VCaP (cell line): ENCODE data around the gene IGF2BP3.

Experiments used
- H3K27ac ChIP-seq: fragments of 450-650 bp; 2 replicates; pipeline ENCODE4 v1.5.1; 2017
- TF ChIP-seq, protein P1 (sequence below): fragments of 450-650 bp; conservative IDR thresholded peaks from 2 replicates; pipeline ENCODE4 v1.5.1; 2017; ENCODE audit warnings: mild to moderate bottlenecking, moderate library complexity

Gene IGF2BP3

DNA sequence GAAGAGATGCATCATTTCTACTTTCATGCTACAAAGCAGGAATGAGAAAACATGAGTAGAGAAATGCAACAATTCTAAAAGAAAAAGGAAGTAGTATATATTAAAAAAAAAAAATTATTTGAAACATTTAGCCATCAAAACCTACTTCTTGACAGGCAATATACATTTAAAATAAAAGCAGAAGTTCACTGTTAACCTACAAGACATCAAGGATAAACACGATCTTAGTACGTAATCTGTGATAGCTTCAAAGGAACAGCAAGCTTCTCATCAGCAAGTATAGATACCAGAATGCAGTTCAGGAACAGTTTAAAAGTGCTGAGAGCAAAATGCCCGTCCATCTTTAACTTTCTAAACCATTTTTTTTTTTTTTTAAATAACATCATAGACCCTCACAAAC lies 134.2 kb downstream of the IGF2BP3 start:
- H3K27ac ChIP-seq = no peak overlapping the region
- TF ChIP-seq, protein P1, sequence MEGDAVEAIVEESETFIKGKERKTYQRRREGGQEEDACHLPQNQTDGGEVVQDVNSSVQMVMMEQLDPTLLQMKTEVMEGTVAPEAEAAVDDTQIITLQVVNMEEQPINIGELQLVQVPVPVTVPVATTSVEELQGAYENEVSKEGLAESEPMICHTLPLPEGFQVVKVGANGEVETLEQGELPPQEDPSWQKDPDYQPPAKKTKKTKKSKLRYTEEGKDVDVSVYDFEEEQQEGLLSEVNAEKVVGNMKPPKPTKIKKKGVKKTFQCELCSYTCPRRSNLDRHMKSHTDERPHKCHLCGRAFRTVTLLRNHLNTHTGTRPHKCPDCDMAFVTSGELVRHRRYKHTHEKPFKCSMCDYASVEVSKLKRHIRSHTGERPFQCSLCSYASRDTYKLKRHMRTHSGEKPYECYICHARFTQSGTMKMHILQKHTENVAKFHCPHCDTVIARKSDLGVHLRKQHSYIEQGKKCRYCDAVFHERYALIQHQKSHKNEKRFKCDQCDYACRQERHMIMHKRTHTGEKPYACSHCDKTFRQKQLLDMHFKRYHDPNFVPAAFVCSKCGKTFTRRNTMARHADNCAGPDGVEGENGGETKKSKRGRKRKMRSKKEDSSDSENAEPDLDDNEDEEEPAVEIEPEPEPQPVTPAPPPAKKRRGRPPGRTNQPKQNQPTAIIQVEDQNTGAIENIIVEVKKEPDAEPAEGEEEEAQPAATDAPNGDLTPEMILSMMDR = no peak

DNA sequence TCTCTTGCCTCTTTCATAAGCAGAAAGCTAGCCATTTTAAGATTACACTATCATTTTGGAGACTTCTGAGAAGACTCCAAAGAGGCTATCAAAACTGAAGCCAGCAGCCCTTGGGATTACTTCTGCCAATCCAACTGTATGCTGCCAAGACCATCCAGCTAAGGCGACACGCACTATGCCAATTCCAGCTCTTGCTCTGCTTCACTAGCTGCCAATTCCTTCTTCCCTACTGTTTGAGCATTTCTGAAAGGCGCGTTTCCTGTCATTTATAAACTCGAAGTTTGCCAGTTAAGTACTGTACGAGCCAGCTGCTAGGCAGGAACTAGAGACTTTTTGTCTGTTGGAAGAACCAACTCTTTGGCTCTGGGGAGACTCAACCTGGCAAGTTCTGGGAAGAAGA lies 134.7 kb downstream of the IGF2BP3 start:
- TF ChIP-seq, protein P1 = no peak
- no peak overlapping the region for H3K27ac ChIP-seq

DNA sequence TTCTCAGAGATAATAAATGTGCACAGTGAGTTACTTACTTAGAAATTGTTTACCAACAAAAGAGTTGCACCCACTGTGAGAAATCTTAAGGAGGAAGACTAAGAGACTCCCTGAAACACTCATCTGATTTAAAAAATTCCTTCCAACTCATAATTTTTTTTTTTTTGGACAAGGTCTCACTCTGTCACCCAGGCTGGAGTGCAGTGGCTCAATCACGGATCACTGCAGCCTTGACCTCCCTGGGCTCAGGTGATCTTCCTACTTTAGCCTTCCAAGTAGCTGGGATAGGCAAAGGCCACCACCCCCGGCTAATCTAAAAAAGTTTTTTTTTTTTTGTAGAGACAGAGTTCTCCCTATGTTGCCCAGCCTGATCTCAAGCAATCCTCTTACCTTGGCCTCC lies 135.2 kb downstream of the IGF2BP3 start:
- H3K27ac ChIP-seq = no peak overlapping the region
- TF ChIP-seq, protein P1 = no peak

DNA sequence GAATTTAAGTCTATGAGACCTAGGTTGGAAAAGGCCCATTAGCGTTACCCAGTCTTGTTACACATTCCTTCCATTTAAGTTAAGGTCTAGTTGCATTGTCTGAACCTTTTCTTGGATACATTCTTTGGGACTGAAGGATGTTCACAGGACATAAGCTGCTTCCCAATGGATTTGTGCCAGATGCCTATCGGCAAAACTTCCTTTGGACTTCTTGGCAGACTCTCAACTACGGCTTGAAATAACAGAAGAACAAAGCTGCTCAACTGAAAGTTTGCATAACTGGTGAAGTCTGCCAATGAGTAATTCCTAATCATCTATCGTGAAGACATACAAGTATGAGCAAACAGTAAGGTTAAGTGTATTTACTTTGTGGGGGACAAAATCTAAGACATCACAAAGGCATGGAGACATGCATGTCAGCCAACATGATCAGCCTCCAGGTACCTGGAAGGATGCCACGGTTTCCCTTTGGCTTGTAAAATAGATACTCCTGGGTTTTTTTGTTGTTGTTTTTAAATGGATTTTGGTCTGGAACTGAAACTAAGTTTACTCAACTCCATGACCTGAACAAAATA lies 135.7 kb downstream of the IGF2BP3 start:
- no peak overlapping the region for H3K27ac ChIP-seq
- TF ChIP-seq, protein P1 = no peak

DNA sequence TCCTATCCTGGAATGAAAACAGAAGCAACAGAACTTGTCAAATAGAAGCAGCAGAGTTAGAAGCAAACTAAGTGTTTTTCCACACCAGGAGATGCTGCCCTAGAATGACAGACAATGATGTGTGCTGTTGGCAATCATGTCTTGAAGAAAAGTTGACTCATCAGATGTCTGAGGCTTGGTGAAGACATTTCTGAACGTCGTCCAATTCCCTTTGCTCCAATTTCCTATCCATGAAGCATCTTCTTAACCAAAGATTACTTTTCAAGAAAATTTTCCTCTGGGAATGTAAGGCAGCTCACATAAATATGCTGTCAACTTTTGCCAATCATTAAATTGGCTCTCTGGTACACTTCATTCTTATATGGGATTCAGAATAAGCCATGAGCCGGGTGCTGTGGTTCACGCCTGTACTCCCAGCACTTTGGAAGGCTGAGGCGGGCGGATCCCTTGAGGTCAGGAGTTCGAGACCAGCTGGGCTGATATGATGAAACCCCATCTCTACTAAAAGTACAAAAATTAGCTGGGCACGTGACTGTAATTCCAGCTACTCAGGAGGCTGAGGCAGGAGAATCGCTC lies 136.5 kb downstream of the IGF2BP3 start:
- TF ChIP-seq, protein P1 = no peak
- no peak overlapping the region for H3K27ac ChIP-seq

DNA sequence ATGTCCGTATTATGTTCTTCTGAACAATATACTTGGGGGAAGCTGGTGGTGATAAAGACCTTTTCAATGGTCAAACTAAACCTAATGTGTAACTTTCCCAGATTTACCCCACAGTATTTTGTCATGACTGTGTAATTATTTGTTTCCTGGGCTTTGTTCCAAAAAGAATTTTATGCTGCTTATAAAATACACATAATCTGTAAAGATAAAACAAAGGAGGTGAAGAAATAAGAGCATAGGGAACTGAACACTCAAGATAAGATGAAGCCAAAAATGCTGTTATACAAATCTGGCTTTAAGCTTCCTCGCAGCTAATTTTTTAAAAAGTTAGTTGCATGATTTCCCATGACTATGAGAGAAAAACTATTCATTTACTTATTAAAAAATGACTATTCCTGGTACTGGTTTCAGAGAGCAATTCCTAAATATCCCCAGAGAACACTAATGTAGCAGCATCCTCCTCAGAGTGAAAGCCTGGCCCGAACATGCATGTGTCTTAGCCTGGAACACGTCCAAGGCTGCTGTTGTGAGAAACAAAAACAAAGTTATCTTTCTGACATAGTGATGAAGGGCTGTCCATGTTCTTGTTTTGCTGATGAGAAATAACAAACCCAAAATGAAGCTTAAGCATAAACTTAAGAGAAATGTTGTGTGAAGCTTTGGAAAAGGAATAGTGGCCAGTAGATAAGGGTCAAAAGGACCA lies 137.2 kb downstream of the IGF2BP3 start:
- TF ChIP-seq, protein P1 = no peak
- no peak overlapping the region for H3K27ac ChIP-seq

DNA sequence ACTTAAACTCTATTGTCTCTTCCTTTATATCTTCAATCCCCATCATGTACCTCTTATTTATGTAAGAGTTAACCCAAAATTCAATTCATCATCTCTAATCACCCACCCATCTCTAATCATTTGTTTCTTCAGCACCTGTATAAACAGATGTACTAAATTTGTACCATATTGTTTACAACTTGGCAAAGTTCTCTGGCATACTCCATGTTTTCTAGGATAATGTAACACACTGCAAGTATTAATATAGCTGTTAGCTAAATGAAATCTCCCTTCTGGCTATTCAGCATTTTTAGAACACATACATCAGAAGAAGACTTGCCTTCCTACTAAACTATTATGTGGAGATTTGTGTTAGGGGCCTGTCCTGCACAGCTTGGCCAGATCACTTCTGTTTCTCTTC lies 138.1 kb downstream of the IGF2BP3 start:
- TF ChIP-seq, protein P1 = no peak
- H3K27ac ChIP-seq = no peak overlapping the region
